Activated CD8-positive, alpha-beta memory T cell treated with anti-CD3 and anti-CD28 coated beads for 36 hours (primary cell): ENCODE measurements around the gene BABAM2. TPM values are rescaled to one million over a fixed set of nuclear protein-coding genes. Genes with fewer than 3 reads are reported as not detected.

Source experiments
- CTCF ChIA-PET: fragments of 350-600 bp; sonication (Branson Sonifier 250); formaldehyde crosslinking; loops from one replicate; lab custom pipeline; 2021; ENCODE audit warnings: antibody characterized with exemption; lab: Charles Lee
- POLR2A ChIA-PET: fragments of 350-600 bp; sonication (Branson Sonifier 250); formaldehyde crosslinking; loops from one replicate; lab custom pipeline; 2021; ENCODE audit warnings: antibody characterized with exemption; lab: Charles Lee
- total RNA-seq, 2 experiments: library from RNA; stranded (reverse); gene quantifications; one replicate each; pipeline ENCODE4 v1.2.3, GENCODE V29; 2021

Gene BABAM2
- total RNA-seq, 2 experiments from 2014 or later: 79.4 to 79.9 TPM

- POLR2A ChIA-PET: no interaction called here
- CTCF ChIA-PET: no interaction called here
These were observed 144.2 kb downstream of the BABAM2 start for GRCh38 chr2:28034696-28035095.

- CTCF ChIA-PET: no interaction called here
These were observed 144.7 kb downstream of the BABAM2 start for GRCh38 chr2:28035163-28035690.

GRCh38 chr2:28035816-28036215, 145.3 kb downstream of the BABAM2 start:
- ChIA-PET POLR2A (no interaction called here), CTCF (no interaction called here)

More at GRCh38 chr2:28035163-28035690, 144.7 kb downstream of the BABAM2 start:
- POLR2A ChIA-PET: no interaction called here

GRCh38 chr2:28036307-28036706, 145.8 kb downstream of the BABAM2 start:
- ChIA-PET POLR2A (no interaction called here), CTCF (no interaction called here)

GRCh38 chr2:28038722-28039121, 148.2 kb downstream of the BABAM2 start:
- CTCF ChIA-PET: no interaction called here
- POLR2A ChIA-PET: no interaction called here

- CTCF ChIA-PET: interaction anchor here (0.9 kb wide), 1 partner anchor 32 kb away, joined by 3 read pairs; no protein-coding TSS in a partner anchor
- POLR2A ChIA-PET: no interaction called here
These were observed 155.3 kb downstream of the BABAM2 start for GRCh38 chr2:28045676-28046351.

- POLR2A ChIA-PET: no interaction called here
- CTCF ChIA-PET: interaction anchor here (0.9 kb wide), 1 partner anchor 33 kb away, joined by 3 read pairs; no protein-coding TSS in a partner anchor
These were observed 156.4 kb downstream of the BABAM2 start for GRCh38 chr2:28046921-28047320.

- ChIA-PET POLR2A (no interaction called here), CTCF (no interaction called here)
These were observed 157.2 kb downstream of the BABAM2 start for GRCh38 chr2:28047681-28048080.

GRCh38 chr2:28048341-28048740, 157.8 kb downstream of the BABAM2 start:
- ChIA-PET CTCF (no interaction called here), POLR2A (no interaction called here)

GRCh38 chr2:28049416-28049815, 158.9 kb downstream of the BABAM2 start:
- CTCF ChIA-PET: no interaction called here
- POLR2A ChIA-PET: no interaction called here

- ChIA-PET POLR2A (no interaction called here), CTCF (no interaction called here)
These were observed 159.4 kb downstream of the BABAM2 start for GRCh38 chr2:28049899-28050298.

GRCh38 chr2:28052691-28053090, 162.2 kb downstream of the BABAM2 start:
- ChIA-PET CTCF (no interaction called here), POLR2A (no interaction called here)

GRCh38 chr2:28053597-28053996, 163.1 kb downstream of the BABAM2 start:
- ChIA-PET CTCF (no interaction called here), POLR2A (no interaction called here)

- ChIA-PET CTCF (no interaction called here), POLR2A (interaction anchor here (0.6 kb wide), 1 partner anchor 81 kb away, joined by 3 read pairs; no protein-coding TSS in a partner anchor)
These were observed 164.4 kb downstream of the BABAM2 start for GRCh38 chr2:28054916-28055315.

- ChIA-PET POLR2A (interaction anchor here (0.7 kb wide), 1 partner anchor 716 kb away, joined by 3 read pairs; no protein-coding TSS in a partner anchor), CTCF (no interaction called here)
These were observed 164.9 kb downstream of the BABAM2 start for GRCh38 chr2:28055325-28055970.

GRCh38 chr2:28058791-28059190, 168.3 kb downstream of the BABAM2 start:
- CTCF ChIA-PET: no interaction called here
- POLR2A ChIA-PET: no interaction called here

GRCh38 chr2:28062867-28063266, 172.3 kb downstream of the BABAM2 start:
- ChIA-PET POLR2A (interaction anchor here (0.7 kb wide), 1 partner anchor 102 kb away, joined by 3 read pairs; no protein-coding TSS in a partner anchor), CTCF (no interaction called here)

GRCh38 chr2:28063492-28063962, 173.0 kb downstream of the BABAM2 start:
- ChIA-PET POLR2A (interaction anchor here (0.5 to 0.7 kb wide), 3 partner anchors 103 to 429 kb away, joined by 3 read pairs; partner anchors contain the start of genes BABAM2 and RBKS), CTCF (no interaction called here)

- ChIA-PET CTCF (no interaction called here), POLR2A (no interaction called here)
These were observed 177.1 kb downstream of the BABAM2 start for GRCh38 chr2:28067602-28068001.

- CTCF ChIA-PET: no interaction called here
These were observed 177.6 kb downstream of the BABAM2 start for GRCh38 chr2:28068088-28068487.

More at GRCh38 chr2:28068088-28068487, 177.6 kb downstream of the BABAM2 start:
- POLR2A ChIA-PET: no interaction called here
